HEK293T (cell line): ENCODE measurements around the gene CD300LF.

ENCODE experiments used
- CTCF ChIA-PET: fragments of 350-600 bp; formaldehyde crosslinking; extraction: SDS; loops from one replicate; lab custom pipeline; 2021; ENCODE audit warnings: antibody characterized with exemption, inconsistent platforms; lab: Yijun Ruan, JAX
- POLR2A ChIA-PET: fragments of 350-600 bp; formaldehyde crosslinking; extraction: SDS; loops from one replicate; lab custom pipeline; 2020; ENCODE audit warnings: antibody characterized with exemption, inconsistent platforms; lab: Yijun Ruan, JAX
- DNase-seq: peaks from one replicate; pipeline ENCODE4 v3.0.0; 2012; ENCODE audit warnings: mixed read lengths; ENCODE audit errors: extremely low spot score
- ARNT ChIP-seq: fragments of 450-650 bp; IDR thresholded peaks from 2 replicates; pipeline ENCODE4 v1.6.1; 2017; ENCODE audit warnings: mild to moderate bottlenecking
- BHLHE40 ChIP-seq: fragments of 450-650 bp; IDR thresholded peaks from 2 replicates; pipeline ENCODE4 v1.6.1; 2016; ENCODE audit warnings: mild to moderate bottlenecking, moderate library complexity, borderline replicate concordance
- CTBP1 ChIP-seq: fragments of 450-650 bp; IDR thresholded peaks from 2 replicates; pipeline ENCODE4 v1.6.1; 2016; ENCODE audit warnings: borderline replicate concordance
- ELF4 ChIP-seq: fragments of 450-650 bp; IDR thresholded peaks from 2 replicates; pipeline ENCODE4 v1.6.1; 2017; ENCODE audit warnings: antibody characterized with exemption
- FOXA1 ChIP-seq: fragments of 450-650 bp; IDR thresholded peaks from 2 replicates; pipeline ENCODE4 v1.6.1; 2016; ENCODE audit warnings: mild to moderate bottlenecking
- FOXK2 ChIP-seq: fragments of 450-650 bp; IDR thresholded peaks from 2 replicates; pipeline ENCODE4 v1.6.1; 2016; ENCODE audit warnings: mild to moderate bottlenecking
- FOXM1 ChIP-seq: fragments of 450-650 bp; IDR thresholded peaks from 2 replicates; pipeline ENCODE4 v1.6.1; 2017; ENCODE audit warnings: mild to moderate bottlenecking, borderline replicate concordance
- HDGF ChIP-seq: fragments of 450-650 bp; IDR thresholded peaks from 2 replicates; pipeline ENCODE4 v1.6.1; 2017; ENCODE audit warnings: antibody characterized with exemption, borderline replicate concordance
- L3MBTL2 ChIP-seq: fragments of 450-650 bp; conservative IDR thresholded peaks from 2 replicates; pipeline ENCODE4 v1.6.1; 2016; ENCODE audit warnings: mild to moderate bottlenecking
- LEF1 ChIP-seq: fragments of 450-650 bp; IDR thresholded peaks from 2 replicates; pipeline ENCODE4 v1.6.1; 2017; ENCODE audit warnings: mild to moderate bottlenecking, borderline replicate concordance
- NFRKB ChIP-seq: fragments of 450-650 bp; IDR thresholded peaks from 2 replicates; pipeline ENCODE4 v1.6.1; 2016; ENCODE audit warnings: mild to moderate bottlenecking, moderate library complexity
- PKNOX1 ChIP-seq: fragments of 450-650 bp; IDR thresholded peaks from 2 replicates; pipeline ENCODE4 v1.6.1; 2016
- SP1 ChIP-seq: fragments of 450-650 bp; IDR thresholded peaks from 2 replicates; pipeline ENCODE4 v1.6.1; 2017
- SUZ12 ChIP-seq: fragments of 450-650 bp; IDR thresholded peaks from 2 replicates; pipeline ENCODE4 v1.6.1; 2016; ENCODE audit warnings: mild to moderate bottlenecking
- TARDBP ChIP-seq: fragments of 450-650 bp; IDR thresholded peaks from 2 replicates; pipeline ENCODE4 v1.6.1; 2016
- ZNF384 ChIP-seq: fragments of 450-650 bp; IDR thresholded peaks from 2 replicates; pipeline ENCODE4 v1.6.1; 2016

Gene CD300LF

GRCh38 chr17:74746922-74747321, 34.2 kb upstream of the CD300LF start:
- TF ChIP-seq BHLHE40 (no peak), FOXA1 (no peak), ARNT (no peak), SUZ12 (no peak), CTBP1 (no peak), PKNOX1 (no peak), SP1 (no peak), FOXM1 (no peak), ZNF384 (no peak), L3MBTL2 (no peak)
- CTCF ChIA-PET = interaction anchor here (0.8 to 4.5 kb wide), 4 partner anchors 10 to 118 kb away, joined by 4 to 32 read pairs (median 6); partner anchors contain the start of gene RAB37
- DNase-seq = no peak
- POLR2A ChIA-PET = interaction anchor here (1.1 to 3.5 kb wide), 4 partner anchors 22 to 126 kb away, joined by 4 to 22 read pairs (median 17); partner anchors contain the start of genes FDXR and NAT9

GRCh38 chr17:74746376-74746775, 33.7 kb upstream of the CD300LF start:
- ChIA-PET CTCF (interaction anchor here (1.2 to 4.5 kb wide), 5 partner anchors 9 to 44 kb away, joined by 4 to 32 read pairs (median 8); partner anchors contain the start of gene RAB37), POLR2A (interaction anchor here (2.5 to 3.5 kb wide), 3 partner anchors 24 to 127 kb away, joined by 12 to 22 read pairs (median 22); partner anchors contain the start of genes FDXR and NAT9)
- TF ChIP-seq FOXA1 (no peak), NFRKB (no peak), HDGF (no peak), LEF1 (no peak), PKNOX1 (no peak), ELF4 (no peak), FOXK2 (no peak), SP1 (no peak), TARDBP (no peak), ZNF384 (no peak)
- DNase-seq = no peak

GRCh38 chr17:74745548-74746177, 32.9 kb upstream of the CD300LF start:
- DNase-seq = no peak
- POLR2A ChIA-PET = interaction anchor here (2.5 to 3.5 kb wide), 3 partner anchors 25 to 127 kb away, joined by 12 to 22 read pairs (median 22); partner anchors contain the start of genes FDXR and NAT9
- CTCF ChIA-PET = interaction anchor here (0.6 to 4.5 kb wide), 14 partner anchors 9 to 458 kb away, joined by 3 to 32 read pairs (median 4); partner anchors contain the start of genes NAT9 and RAB37
- TF ChIP-seq ZNF384 = no peak
- no peak for TF ChIP-seq SP1
- no peak for TF ChIP-seq HDGF
- TF ChIP-seq TARDBP = no peak
- TF ChIP-seq NFRKB = no peak
- TF ChIP-seq CTBP1 = no peak
- TF ChIP-seq ELF4 = no peak
- TF ChIP-seq FOXA1 = no peak
- no peak for TF ChIP-seq LEF1
- TF ChIP-seq PKNOX1 = no peak
- no peak for TF ChIP-seq L3MBTL2
- TF ChIP-seq BHLHE40 = no peak
- TF ChIP-seq FOXM1 = no peak
- TF ChIP-seq SUZ12 = no peak
- TF ChIP-seq FOXK2 = no peak
- no peak for TF ChIP-seq ARNT

GRCh38 chr17:74744714-74745547, 32.2 kb upstream of the CD300LF start:
- TF ChIP-seq SUZ12 (no peak), FOXK2 (no peak), CTBP1 (no peak), BHLHE40 (no peak), ELF4 (no peak), ARNT (no peak), PKNOX1 (no peak), FOXA1 (no peak), ZNF384 (no peak), NFRKB (no peak), HDGF (no peak), LEF1 (no peak)
- CTCF ChIA-PET = interaction anchor here (0.6 to 4.5 kb wide), 19 partner anchors 8 to 439 kb away, joined by 3 to 32 read pairs (median 4); partner anchors contain the start of genes FDXR, NAT9 and RAB37
- POLR2A ChIA-PET = interaction anchor here (2.5 to 3.5 kb wide), 3 partner anchors 25 to 128 kb away, joined by 12 to 22 read pairs (median 22); partner anchors contain the start of genes FDXR and NAT9
- peak; percentile 80 for DNase-seq

- POLR2A ChIA-PET = interaction anchor here (2.5 to 3.5 kb wide), 3 partner anchors 26 to 129 kb away, joined by 12 to 22 read pairs (median 22); partner anchors contain the start of genes FDXR and NAT9
- TF ChIP-seq FOXK2 = no peak
- TF ChIP-seq NFRKB = no peak
- no peak for TF ChIP-seq ZNF384
- TF ChIP-seq TARDBP = no peak
- TF ChIP-seq ELF4 = no peak
- no peak for TF ChIP-seq BHLHE40
- TF ChIP-seq PKNOX1 = no peak
- no peak for TF ChIP-seq CTBP1
- no peak for TF ChIP-seq FOXA1
- TF ChIP-seq HDGF = no peak
- no peak for TF ChIP-seq LEF1
- no peak for DNase-seq
- CTCF ChIA-PET = interaction anchor here (0.6 to 4.5 kb wide), 11 partner anchors 7 to 439 kb away, joined by 3 to 32 read pairs (median 3); partner anchors contain the start of genes FDXR and RAB37
Measured at GRCh38 chr17:74744349-74744713, 31.6 kb upstream of the CD300LF start.
